Stimulated activated CD4-positive, alpha-beta T cell treated with anti-CD3 and anti-CD28 coated beads, Interleukin-1b, Interleukin-23, amount 100 ng/mL, for 48 hours (primary cell): ENCODE data around the gene DOCK11.

ENCODE experiments used
- DNase-seq: peaks from one replicate; pipeline ENCODE4 v3.0.0-alpha.2; 2020

Gene DOCK11

GRCh38 chrX:118634336-118634735 lies 138.7 kb downstream of the DOCK11 start:
- no peak for DNase-seq

DNA sequence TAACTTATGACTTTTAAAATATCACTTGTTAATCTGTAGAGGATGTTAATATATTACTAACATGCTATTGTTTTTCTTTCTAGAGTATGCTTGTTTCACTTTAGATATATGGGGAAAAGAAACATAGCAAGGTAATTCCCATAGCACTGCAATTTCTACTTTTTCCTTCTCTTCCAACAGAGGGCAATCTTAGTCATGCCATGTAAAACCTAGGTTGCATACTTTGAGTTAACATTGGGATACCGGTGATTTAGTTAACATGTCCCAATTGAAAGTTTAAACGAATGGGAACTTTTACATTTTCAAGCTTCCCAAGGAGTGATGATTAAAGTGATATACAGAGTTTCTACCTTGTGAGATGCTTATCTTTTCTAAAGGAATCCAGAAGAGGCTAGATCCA lies 142.4 kb downstream of the DOCK11 start:
- no peak for DNase-seq

DNA sequence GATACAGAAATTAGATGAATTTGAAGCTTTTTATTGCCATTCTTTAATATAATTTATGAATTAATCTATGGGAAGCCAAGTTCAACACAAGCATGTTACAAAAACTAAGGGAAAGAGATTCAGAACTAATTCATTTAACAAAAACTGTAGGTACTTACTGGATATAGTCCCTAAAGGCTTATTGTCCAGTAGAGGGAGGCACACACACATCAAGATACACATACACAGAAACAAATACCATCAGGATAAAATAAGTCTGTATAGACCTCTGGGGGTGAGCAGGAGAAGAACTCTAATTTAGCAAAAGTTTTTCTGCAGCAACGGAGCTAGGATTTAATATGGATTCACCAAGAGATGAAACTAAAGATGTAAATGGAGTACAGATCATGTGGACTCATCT lies 148.8 kb downstream of the DOCK11 start:
- DNase-seq: no peak

DNA sequence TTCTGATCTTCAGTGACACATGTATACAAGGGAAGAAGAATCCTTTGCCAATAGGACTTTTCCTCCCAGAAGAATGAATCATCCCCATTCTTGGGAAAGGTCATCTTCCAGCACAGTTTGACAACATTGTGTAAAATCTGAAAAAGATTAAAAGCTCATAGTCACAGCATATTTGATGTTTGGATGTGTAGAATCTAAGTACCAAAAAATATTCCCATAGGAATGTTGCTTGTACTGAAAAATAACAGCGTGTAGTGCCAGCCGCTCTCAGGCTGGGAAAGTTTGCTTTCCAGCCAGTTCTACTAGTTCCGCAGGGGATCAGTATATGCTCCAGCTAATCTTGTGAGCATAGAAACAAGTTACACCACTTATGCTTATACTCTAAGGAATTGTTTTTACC lies 157.1 kb downstream of the DOCK11 start:
- DNase-seq: no peak

- no peak for DNase-seq
These were observed 158.7 kb downstream of the DOCK11 start for GRCh38 chrX:118654331-118654730.

- no peak for DNase-seq
These were observed 160.1 kb downstream of the DOCK11 start for GRCh38 chrX:118655561-118656246.

- no peak for DNase-seq
These were observed 161.8 kb downstream of the DOCK11 start for GRCh38 chrX:118657413-118657812.

- DNase-seq: no peak
These were observed 164.5 kb downstream of the DOCK11 start for GRCh38 chrX:118660085-118660484.

DNA sequence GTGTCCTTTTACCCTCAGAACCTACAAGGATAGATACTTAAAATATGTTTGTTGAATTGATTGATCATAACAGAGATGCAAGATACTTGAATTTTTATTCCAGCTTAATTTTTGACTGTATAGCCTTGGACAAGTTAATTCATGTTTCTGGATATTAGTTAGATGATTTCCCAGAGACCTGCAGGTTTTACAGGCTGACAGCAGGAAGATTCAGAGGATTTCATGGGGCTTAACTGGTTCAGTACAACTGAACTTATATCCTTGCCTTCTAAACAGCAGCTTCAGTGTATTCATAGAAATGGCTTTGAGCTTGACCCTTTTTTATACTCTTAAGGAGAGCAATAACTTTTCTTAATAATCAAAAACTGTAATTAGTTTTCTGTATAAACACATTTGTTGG lies 169.6 kb downstream of the DOCK11 start:
- no peak for DNase-seq

DNA sequence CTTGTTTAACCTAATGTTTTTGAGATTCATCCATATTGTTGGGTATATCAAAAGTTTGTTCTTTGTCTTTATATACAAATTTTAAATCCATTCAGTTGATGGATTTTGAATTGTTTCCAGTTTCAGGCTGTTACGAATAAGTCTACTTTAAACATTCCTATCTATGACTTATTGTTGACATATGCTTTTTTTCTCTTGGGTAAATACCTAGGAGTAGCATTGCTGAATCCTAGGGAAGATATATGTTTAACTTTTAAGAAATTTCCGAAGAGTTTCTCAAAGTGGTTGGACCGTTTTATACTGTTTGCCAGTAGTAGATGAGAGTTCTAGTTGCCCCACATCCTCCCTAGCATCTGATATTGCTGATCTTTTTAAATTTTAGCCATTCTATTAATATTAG lies 170.9 kb downstream of the DOCK11 start:
- DNase-seq: no peak

GRCh38 chrX:118669435-118669834 lies 173.8 kb downstream of the DOCK11 start:
- no peak for DNase-seq

DNA sequence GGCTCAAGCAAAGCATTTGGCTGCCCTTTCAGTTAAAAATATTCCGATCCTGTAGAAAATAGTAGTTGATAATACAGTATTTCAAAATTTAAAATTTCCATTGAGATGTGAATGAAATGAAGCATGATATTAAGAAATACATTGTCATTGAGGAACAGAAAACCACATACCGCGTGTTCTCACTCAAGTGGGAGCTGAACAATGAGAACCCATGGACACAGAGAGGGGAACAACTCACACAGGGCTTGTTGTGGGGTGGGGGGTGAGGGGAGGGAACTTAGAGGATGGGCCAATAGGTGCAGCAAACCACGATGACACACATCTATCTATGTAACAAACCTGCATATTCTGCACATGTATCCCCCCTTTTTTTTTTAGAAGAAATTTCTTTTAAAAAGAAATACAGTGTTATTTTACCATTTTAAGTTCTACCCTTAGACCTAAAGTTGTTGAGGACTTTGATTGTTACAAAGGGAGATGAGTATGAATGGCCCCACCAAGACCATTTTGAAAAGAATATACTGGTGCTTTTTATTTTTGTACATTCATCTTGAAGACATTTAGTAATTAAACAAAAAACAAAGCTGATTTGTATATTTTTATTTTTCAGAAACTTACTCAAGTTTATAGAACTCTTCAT lies 179.8 kb downstream of the DOCK11 start:
- DNase-seq: no peak

DNA sequence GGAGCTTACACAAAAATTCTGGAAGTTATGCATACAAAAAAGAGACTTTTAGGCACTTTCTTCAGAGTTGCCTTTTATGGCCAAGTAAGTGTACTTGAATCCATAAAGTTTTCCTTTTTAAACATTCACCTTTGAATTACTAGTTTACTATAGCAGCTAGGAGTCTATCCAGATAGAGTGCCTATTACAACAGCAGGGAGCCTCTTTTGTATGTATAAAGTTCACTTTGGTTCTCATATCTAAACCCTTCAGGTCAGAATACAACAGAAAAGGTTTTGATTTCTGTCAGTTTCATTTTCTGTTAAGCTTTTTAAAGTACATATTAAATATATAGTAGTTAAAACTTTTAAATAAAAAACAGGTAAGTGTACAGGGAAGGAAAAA lies 180.3 kb downstream of the DOCK11 start:
- no peak for DNase-seq

GRCh38 chrX:118677318-118677717 lies 181.7 kb downstream of the DOCK11 start:
- no peak for DNase-seq

DNA sequence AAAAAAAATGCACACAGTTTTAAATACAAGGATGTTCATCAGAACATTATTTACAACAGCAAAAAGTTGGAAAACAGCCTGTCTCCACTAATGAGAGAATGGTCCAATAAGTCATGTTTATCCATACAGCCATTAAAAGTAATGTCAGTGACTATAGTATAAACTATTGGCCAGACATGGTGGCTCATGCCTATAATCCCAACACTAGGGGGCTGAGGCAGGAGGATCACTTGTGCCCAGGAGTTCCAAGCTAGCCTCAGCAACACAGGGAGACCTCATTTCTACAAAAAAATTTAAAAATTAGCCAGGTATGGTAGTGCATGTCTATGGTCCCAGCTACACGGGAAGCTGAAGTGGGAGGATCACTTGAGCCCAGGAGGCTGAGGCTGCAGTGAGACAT lies 183.7 kb downstream of the DOCK11 start:
- DNase-seq: no peak

- no peak for DNase-seq
These were observed 186.8 kb downstream of the DOCK11 start for GRCh38 chrX:118682258-118683014.

DNA sequence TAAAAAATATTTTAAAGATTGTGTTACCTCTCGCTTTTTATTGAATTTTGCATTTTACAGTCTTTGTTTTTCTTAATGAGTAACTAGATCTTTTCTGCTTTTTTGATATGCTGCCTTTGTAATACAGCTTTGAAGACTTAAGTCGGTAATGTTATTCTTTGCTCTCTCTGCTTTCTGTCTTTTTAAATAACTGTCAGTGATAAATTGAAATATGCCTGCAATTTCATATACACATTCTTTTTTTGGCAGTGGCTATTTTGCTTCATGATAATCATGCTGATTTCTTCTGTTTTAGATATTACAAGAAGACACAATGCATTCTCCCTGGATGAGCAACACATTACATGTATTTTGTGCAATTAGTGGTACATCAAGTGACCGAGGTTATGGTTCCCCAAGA lies 189.8 kb downstream of the DOCK11 start:
- no peak for DNase-seq

DNA sequence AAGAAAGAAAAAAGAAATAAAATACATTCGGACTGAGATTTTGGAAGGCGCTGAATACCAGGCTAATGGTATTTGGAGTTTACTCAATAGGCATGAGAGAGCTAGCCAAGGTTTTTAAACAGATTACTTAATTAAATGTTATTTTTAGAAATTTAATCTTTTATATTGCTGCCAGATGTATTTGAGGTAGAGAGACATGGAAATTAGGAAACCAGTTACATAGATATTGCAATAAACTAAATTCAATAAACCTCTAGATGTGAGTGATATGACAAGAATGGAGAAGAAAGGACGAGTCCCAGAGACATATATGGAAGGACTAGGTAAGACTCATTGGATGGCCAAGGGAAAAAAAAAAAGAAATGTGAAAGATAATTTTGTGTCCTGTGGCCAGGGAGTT lies 193.3 kb downstream of the DOCK11 start:
- DNase-seq: no peak

GRCh38 chrX:118693843-118694242 lies 198.2 kb downstream of the DOCK11 start:
- DNase-seq: no peak

DNA sequence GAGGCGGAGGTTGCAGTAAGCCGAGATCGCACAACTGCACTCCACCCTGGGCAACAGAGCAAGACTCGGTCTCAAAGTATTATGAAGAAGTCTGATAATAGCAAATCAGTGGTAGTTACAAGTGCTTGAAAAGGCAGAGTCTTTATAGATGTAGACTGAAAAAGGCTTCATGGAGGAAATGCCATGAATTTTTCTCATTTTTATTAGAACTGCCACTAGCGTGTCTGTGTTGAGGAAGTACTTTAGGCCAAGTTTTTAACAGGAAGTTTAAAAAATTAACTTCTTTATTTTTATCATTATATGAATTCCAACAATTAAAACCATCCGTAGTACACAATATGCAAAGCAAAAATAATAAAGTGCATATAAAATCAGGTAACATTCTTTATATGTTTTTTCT lies 199.0 kb downstream of the DOCK11 start:
- no peak for DNase-seq

DNA sequence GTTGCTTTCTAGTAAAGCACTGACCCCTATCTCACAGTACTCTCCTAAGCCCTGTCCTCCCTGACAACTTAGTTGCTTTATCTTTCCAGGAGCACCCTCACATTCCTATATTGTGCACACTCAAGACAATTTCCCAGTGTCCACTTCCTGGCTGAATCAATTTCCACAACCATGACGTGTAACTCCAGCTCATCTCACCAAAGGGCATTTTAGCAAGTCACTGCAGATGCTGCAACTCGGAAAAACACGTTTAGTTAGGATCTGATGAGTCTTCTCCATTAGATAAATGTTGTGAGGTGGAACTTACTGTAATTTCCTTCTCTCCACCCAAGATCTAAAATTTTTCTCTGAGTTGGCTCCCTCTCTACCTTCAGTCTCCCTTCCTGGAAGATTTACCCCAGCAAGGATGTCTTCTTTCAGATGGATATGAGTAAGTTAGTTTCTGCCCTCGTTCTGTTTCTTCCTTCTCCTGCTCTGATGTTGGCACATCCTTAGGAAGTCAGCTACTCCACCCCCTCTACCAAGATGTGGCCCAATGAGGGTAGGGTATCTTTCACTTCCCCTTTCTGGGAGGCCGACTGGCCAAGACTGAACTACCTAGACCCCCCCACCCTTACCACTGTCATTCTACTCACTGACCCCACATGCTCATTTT lies 203.0 kb downstream of the DOCK11 start:
- no peak for DNase-seq

- no peak for DNase-seq
These were observed 207.1 kb downstream of the DOCK11 start for GRCh38 chrX:118702741-118703140.

DNA sequence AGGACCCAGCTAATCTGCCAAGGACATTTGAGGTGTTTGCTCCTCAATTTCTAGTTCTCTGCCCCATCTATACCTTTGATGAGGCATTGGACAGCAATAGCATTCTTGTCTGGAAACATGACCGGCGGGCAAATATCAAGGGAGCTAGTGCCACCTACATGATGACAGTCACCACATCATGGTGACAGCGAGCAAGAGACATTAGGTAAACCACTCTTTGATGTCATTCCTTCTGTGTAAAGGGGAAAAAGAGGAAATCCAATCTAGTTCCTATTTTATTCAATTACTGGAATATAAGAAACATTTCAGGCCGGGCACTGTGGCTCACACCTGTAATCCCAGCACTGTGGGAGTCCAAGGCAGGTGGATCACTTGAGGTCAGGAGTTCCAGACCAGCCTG lies 211.1 kb downstream of the DOCK11 start:
- DNase-seq: no peak

- DNase-seq: no peak
These were observed 218.9 kb downstream of the DOCK11 start for GRCh38 chrX:118714521-118714920.
